NCI-H1436 treated with DMSO at 0.1 percent for 48 hours (cell line): ENCODE results near the gene DUS2.
"Not testable (repeated sequence)": the region's sequence is repeated elsewhere in the genome, so short reads cannot be mapped to it uniquely, and the experiment has no call there.

ENCODE experiments used
- DNase-seq: peaks from one replicate; lab custom pipeline; 2025; lab: John Stamatoyannopoulos, UW

The DUS2 gene

DNA sequence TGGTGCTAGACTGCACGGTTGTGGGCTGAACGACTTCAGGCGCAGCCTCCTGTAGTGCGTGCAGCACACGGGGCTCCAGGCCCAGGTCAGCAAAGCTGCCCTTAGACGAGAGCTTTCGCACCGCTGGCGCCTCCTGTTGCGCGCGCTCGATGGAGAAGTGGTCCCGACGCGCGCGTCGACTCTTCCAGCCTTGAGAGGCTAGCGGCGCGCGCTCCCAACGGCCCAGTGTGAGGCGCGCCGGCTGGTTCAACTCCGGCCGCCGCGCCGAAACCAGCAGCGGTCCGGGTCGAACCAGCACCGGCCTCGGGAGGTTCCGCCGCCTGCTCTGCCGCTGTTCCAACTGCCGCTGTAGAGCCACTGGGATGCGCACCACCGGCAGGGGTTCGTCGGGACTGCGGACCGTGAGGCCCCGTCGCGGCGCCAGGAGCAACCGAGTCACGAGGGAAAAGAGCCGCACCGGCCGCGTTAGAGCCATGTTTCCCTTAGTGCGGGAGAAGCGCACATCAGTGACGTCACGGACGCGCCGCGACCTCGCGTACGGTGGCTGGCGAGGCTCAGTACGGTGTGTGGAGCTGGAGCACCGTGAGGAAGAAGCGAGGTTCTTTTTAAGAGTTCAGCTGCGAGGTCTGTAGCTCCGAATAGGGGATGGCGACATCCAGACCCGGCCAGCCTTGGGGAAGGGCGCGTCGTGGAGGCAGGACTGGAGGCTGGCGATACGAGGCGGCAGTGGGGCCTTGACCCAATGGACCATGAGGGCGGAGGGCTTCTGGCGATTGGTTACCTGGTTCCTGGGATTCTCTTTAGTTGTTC lies at the start of gene DUS2, which contains the start of gene DDX28:
DUS2 (plus strand) TSS at position 557 of the 810 bp plus-strand sequence. CDS start 14,740 bp downstream, outside the sequence.
DDX28 (minus strand) TSS at position 505 of the 810 bp plus-strand sequence; CDS start at position 475, 30 bp downstream.
- peak; percentile 52 for DNase-seq

DNA sequence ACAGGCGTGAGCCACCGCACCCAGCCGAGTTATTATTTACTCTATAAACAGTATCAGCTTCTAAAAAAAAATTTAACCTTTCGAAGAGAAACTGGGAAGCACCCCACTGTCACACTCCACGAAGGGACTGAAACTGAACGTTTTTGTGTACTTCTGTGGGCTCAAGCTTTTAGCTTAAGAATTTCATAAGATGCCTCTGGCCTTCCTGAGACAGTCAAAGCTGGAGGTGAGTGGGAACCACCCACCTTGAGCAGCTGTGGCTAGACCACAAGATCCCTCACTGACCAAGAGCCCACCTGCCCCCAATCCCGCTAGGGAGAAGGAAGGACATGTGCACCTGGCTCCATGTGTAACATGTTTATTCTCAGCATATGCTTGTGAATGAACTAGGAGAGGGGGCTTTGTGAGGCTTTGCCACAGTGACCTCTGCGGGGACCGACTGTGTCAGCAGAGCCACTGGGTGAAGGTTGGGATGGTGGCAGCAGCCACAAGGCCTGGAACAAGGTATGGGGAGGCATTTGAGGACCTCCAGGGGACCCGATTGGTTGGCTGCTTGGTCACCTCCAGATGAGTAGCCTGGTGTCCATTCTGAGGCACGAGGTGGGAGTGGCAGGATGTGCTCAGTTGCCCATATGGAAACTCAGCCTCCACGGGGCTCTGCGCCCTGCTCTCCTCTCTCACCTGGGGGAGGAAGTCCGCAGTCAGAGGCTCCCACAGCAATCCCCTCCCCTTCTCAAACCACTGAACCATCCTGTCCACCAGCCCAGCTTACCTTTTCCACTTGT lies 47.6 kb upstream of the DUS2 start:
- no peak for DNase-seq

DNA sequence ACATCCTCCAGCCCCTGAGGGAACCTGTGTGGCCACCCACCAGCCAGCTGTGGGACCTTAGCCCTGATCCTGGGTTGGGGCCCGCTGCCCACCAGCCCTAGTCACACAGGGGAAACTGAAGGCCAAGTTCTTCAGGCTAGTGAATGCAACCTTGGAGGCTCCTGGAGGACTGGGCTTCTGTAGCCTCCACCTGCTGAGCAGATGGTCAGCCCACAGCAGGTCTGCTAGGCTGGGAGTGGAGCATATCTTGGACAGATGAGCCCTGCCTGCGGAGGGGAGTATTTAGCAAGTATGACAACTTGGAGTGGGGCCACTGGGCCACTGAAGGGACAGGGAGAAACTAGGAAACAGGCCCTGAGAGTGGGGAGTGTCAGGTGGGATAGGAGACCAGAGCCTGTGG lies 46.9 kb upstream of the DUS2 start:
- DNase-seq, result no peak

DNA sequence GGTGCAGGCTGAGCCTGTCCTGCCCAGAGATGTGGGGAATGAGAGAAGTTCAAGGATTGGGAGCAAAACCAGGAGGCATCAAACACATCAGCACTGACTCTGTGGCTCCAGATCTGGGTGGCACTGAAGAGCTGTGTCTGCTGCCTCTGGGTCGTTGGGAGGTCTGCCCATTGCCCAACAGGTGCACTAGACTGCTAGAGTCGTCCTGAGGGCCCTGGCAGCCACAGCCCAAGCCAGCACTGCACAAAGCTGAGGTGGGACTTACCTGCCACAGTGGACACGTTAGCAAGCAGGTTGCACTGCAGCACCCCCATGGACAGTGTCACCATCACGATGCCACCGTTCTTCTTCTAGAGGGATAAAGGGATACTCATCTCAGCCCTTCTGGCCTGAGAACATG lies 46.1 kb upstream of the DUS2 start:
- DNase-seq, result no peak

DNA sequence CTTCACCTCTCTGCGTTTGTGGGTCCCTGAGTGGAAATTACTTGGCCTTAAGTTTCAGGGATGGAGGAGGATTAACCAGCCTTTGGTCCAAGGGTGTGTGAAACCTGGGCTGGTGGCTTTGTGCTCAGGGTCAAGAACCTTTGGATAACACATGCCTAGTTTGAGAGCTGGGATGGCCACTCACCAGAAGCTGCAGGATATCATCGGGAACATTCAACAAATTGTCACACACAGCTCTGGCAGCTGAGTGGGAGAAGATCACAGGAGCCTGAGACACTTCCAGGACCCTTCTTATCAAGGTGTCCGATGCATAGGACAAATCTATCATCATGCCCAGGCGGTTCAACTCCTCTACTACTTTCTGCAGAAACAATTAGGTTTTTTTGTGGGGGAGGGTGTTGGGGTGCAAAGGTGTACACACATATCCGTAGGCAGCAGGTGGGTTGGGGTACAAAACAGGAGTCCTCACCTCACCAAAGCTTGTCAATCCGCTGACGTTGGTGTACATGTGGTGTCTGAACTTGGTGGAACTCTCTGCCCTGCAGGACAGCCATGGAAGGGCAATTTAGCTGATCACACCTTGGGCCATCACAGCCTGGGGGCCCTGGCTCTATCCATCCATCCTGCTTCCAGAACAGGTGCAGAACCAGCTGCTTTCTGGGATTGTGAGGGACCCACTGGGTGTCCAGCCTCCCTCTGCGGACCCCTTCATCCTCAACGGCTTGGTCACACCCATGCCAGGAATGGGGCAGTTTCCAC lies 45.4 kb upstream of the DUS2 start:
- no peak for DNase-seq

DNA sequence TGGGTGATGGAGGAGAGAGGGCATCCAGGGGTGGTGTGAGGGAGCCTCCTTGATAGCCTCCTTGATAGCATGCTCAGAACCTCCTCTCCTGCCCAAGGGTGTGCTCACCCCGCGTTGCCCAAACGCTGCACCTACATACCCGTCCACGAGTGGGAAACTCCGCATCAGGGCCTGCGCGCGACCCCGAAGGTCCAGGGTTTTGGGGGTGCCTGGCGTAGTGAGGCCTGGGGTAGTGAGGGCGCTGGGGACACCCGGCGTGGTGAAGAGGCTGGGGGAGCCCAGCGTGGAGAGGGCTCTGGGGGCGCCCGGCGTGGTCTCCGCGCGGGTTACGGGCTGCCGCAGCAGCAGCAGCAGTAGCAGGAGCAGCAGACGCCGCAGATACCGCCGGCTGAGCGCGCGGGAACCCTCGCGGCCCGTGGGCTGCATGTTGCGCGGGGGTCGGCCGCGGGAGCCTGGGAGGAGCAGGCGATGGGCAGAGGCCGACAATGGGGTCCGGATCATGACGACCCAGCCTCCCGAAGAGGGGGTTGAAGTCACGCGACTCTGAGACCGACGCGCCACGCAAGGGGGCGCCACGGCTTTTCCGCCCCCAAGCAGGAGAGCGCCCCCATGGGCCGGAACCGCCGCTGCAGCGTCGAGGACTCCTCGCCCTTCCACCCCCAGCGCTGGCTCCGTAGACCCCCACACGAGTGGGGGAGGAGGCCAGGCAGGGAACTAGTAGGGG lies 43.0 kb upstream of the DUS2 start, which contains the start of gene DPEP3:
DPEP3 (minus strand) TSS at position 545 of the 724 bp plus-strand sequence; CDS start at position 426, 119 bp downstream.
- no peak for DNase-seq

DNA sequence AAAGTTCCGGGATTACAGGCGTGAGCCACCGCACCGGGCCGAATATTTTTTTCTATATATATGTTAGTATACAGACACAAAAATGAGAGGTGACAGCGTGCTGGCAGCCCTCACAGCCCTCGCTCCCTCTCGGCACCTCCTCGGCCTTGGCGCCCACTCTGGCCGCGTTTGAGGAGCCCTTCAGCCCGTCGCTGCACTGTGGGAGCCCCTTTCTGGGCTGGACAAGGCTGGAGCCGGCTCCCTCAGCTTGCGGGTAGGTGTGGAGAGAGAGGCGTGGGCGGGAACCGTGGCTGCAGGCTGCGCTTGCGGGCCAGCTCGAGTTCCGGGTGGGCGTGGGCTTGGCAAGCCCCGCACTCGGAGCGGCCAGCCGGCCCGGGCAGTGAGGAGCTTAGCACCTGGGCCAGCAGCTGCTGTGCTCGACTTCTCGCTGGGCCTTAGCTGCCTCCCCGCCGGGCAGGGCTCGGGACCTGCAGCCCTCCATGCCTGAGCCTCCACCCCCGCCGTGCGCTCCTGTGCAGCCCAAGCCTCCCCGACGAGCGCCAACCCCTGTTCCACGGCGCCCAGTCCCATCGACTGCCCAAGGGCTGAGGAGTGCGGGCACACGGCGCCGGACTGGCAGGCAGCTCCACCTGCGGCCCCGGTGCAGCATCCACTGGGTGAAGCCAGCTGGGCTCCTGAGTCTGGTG lies 40.9 kb upstream of the DUS2 start:
- no peak for DNase-seq

DNA sequence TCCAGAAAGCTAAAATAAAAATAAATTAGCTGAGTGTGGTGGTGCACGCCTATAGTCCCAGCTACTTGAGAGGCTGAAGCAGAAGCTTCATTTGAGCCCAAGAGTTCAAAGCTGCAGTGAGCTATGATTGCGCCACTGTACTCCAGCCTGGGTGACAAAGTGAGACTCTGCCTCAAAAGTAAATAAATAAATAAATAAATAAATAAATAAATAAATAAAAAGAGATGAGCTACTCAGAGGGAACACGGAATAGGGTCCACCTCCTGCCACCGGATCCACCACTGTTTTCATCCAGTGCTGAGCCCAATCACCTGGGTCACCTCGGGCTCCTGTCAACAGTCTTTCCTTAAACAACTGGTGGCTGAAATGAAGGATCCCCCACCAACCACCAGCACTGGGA lies 36.1 kb upstream of the DUS2 start:
- DNase-seq, result no peak

DNA sequence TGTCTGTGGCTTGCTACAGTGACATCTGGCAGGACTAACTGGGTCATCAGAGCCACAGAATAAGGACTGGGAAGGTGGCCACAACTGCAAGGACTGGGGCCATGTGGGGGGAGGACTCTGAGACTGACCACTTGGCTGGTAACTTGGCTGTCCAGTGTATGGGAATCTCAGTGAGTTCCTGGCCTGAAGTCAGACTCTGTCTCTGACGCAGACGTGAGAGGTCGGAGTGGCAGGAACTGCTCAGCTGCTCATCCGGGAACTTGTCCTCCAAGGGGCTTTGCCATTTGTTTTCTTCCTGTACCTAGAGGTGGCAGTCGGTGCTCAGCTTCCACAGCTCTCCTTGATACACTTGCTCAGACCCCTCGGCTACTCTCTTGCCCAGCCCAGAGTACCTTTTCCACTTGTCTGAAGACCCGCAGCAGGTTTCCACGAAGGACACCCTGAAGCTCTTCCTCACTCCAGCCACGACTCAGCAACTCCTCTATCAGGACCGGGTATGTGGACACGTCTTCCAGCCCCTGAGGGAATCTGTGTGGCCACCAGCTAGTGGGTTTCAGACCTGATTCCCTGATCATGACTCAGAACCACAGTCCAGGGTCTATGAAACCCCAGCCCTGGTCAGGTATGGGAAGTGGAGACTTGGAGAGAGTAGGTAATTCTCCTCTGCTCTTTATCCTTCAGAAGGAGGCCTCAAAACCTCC lies 35.5 kb upstream of the DUS2 start:
- DNase-seq, result no peak

DNA sequence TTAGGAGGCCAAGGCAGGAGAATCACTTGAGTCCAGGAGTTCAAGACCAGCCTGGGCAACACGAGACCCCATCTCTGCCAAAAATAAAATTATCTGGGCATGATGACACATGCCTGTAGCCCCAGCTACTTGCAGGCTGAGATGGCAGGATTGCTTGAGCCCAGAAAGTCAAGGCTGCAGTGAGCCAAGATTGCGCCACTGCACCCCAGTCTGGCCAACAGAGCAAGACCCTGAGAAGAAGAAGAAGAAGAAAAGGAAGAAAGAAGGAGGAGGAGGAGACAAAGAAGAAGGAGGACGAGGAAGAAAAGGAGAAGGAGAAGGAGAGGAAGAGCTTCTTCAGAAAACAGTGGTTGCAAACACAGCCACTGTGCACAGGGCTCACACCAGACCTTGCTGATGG lies 34.4 kb upstream of the DUS2 start:
- no peak for DNase-seq

DNA sequence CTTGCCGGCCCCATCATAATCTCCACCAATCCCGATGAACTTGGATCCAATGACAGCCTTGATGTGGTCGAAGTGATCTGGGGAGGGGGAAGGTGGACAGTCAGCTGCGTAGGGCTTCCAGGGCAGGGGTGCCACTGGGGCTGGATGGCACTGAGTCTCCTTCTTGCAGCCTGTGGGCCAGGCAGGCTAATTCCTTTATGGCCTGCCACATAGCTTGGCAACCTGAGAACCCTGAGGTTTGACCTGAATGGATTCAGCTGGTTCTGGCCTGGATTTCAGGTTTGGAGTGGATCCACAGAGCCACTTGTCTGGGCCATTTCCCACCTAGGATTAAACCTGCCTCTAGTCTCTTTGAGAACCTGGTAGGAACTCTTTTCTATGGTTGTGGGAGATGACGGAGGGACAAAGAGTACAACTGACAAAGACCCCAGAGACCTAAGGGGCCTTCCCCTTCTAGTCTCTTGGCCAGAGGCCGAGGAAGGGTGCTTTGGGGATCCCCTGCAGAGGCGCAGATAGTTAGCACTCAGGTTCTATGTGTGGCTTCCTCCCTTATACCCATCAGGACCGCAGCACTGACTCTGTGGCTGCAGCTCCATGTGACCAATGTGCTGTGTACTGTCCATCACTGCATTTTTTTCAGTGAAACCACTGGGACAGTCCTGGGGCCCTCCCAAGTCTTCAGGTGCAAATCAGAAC lies 33.6 kb upstream of the DUS2 start:
- DNase-seq, result no peak

DNA sequence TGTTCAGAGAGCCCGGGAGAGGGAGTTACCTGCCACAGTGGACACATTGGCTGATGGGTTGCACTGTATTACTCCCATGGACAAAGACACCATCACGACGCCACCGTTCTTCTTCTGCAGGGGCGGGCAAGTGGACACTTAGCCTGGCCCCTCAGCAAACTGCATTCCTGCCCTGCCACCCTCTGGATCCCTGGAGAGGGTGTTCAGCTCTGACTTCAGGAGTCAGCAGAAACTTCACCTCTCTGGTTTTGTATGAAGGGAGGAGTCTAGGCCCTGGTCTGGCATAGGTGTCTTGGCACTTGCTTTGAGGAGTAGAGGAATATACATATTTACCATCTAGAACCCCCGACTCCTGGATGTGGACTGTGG lies 33.1 kb upstream of the DUS2 start:
- no peak for DNase-seq

DNA sequence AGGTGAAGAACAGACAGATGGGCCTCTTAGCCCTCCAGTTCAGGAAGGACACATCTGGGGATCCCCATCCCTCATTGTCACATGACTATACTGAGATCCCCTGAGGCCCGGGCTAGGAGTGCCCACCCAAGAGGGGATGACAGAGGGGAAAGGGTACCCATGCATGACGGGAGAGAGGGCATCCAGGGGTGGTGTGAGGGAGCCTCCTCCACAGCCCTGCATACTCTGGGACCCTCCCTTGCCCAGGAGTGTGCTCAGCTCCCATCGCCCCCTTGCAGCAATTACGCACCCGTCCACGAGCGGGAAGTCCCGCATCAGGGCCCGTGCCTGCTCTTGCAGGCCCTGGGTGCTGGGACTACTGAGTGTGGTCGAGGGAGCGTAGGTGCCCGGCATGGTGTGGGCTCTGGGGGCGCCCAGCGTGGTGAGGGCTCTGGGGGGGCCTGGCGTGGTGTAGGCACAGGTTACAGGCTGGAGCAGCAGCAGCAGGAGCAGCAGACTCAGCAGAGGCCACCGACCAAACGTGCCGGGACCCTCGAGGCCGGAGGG lies 30.4 kb upstream of the DUS2 start:
- DNase-seq, result no peak

DNA sequence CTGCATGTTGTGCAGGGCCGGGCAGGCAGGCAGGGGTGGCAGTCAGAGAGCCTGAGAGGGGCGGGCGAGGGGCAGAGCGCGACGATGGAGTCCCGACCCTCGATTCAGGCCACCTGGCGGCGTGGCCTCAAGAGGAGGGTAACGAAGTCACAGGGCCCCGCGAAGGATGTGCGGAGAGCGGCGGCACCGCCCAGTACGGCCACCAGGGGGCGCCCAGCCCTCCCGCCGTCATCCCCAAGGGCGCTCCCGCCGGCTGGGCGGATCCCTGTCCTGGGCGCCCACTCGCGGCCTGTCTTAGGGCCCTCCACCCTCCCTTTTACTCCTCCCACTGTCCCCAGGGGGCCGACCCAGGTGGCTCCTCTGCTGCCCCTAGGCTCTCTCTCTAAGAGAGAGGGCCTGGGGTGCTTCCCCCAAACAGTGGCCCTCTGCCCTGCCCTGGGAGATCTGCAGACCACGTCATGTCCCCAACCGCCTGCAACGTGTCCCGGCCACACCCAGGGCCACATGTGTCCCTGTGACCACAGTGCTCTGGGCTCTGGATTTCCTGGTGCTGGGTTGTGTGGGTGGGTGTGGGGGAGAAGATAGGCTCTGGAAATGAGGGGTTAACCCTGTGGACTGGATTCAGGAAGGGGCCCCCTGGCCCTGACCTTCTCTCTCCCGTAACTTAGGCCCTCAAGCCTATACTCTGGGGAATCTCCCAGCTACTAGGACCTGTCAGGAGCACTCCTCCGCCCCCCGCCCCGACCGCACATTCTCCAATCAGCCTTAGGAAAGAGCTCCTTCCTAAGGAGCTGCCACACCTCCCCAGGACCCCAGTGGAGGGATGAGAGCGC lies 29.7 kb upstream of the DUS2 start:
- DNase-seq, result peak; percentile 9

DNA sequence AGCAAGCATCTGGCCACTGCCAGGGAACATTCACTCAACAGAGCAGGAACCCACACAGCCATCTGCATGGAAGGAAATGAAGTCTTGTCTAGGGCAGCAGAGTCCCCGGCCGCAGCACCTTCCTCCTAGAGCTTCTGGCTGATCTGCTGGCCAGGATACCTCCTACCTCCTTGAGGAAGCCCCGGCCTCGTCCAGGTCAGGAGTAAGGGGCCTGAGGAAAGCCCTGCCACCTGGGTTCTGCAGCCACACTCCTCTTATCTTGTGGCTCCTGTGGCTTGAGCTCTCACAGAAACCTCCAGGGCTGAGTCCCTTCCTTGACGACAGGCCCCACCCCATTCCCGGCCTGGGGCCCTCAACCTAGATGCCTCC lies 29.1 kb upstream of the DUS2 start:
- not testable (repeated sequence) for DNase-seq

DNA sequence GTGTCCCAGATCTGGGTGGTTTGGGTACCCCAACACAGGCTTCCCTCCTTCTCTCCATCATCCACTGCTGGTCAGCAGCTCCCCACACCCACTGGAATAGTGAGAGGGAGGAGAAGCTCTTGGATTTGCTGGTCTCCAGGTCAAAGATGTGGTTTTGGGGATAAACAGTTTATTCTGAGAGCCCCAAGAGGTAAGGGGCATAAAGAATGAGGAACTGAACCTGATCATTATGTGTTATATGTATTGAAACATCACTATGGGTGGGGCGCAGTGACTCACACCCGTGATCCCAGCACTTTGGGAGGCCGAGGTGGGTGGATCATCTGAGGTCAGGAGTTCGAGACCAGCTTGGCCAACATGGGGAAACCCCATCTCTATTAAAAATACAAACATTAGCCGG lies 27.7 kb upstream of the DUS2 start:
- DNase-seq, result no peak

DNA sequence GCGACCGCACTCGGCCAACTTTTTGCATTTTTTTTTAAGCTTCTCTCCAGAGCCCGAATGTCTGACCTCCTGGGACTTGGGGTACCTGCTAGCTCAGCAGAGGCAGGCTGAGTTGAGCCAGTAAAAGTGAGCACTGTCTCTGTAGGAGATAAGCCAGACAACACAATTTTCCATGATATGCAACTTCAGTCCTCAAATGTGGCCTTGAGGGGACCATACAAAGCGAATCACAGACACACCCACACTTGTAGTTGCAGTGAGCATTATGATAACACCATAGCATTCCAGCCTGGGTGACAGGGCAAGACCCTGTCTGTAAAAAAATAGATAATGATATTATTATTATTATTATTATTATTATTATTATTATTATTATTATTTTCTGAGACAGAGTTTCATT lies 26.4 kb upstream of the DUS2 start:
- no peak for DNase-seq

DNA sequence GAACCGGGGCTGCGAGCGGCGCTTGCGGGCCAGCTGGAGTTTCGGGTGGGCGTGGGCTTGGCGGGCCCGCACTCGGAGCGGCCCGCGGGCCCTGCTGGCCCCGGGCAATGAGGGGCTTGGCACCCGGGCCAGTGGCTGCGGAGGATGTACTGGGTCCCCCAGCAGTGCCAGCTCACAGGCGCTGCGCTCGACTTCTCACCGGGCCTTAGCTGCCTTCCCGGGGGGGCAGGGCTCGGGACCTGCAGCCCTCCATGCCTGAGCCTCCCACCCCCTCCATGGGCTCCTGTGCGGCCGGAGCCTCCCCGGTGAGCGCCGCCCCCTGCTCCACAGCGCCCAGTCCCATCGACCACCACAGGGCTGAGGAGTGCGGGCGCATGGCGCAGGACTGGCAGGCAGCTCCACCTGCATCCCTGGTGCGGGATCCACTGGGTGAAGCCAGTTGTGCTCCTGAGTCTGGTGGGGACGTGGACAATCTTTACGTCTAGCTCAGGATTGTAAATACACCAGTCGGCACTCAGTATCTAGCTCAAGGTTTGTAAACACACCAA lies 24.8 kb upstream of the DUS2 start:
- not testable (repeated sequence) for DNase-seq
